NCI-H2227 (cell line): ENCODE results near the gene SAMD14.

ENCODE experiments used
- DNase-seq: peaks from one replicate; lab custom pipeline; 2025; ENCODE audit not compliant: unreplicated experiment; lab: John Stamatoyannopoulos, UW

The SAMD14 gene

DNA sequence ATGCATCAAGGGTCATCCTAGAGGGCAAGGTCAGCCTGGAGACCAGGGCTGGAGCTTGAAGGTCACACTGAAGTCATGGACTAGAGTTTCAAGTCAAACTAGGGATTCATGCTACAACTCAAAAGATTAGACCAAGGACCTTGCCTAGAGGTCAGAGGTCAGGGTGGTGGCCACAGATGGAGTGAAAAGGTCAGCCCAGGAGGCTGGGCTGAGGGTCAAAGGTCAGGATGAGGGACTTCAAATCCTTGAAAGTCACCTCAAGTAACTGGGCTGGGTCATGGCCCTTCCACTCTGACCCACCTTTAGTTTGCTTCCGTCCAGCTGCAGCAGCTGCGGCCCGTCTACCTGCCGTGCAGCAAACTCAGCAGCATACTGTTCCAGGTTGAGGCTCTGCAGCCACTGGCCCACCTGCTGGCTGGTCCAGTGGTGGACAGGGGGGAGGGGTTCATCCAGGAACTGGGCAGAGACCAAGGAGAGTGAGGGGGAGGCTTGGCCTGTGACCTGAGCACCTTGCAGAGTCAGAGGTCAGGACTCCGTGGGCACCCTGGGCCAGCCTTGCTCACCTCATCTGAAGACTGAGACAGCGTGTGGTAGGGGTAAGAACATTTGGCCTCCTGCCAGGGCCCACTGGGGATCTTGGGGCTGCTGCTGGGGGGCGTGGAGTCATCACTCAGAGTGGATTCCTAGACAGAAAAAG lies 16.2 kb downstream of the SAMD14 start:
- DNase-seq = no peak

DNA sequence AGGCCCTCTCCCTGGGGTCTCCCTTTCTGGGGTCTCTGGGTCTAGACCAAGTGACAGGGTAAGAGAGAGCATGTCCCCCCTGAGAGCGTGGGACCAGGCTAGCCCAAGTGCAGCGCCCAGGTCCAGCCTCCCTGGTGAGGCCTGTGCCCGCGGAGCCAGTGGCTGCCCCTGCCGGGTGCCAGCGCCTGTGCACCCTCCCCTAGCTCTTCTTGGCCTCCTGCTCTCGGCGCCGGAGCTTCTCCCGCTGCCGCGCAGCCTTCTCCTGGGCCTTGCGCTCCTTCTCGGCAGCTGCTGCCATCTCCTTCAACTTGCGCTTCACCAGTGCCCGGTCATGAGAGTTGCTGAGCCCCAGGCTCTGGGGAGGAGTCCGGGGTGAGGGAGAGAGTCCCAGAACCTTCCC lies 17.3 kb downstream of the SAMD14 start:
- no peak for DNase-seq

- no peak for DNase-seq
Observed at GRCh38 chr17:50111673-50112655, 18.0 kb downstream of the SAMD14 start.

DNA sequence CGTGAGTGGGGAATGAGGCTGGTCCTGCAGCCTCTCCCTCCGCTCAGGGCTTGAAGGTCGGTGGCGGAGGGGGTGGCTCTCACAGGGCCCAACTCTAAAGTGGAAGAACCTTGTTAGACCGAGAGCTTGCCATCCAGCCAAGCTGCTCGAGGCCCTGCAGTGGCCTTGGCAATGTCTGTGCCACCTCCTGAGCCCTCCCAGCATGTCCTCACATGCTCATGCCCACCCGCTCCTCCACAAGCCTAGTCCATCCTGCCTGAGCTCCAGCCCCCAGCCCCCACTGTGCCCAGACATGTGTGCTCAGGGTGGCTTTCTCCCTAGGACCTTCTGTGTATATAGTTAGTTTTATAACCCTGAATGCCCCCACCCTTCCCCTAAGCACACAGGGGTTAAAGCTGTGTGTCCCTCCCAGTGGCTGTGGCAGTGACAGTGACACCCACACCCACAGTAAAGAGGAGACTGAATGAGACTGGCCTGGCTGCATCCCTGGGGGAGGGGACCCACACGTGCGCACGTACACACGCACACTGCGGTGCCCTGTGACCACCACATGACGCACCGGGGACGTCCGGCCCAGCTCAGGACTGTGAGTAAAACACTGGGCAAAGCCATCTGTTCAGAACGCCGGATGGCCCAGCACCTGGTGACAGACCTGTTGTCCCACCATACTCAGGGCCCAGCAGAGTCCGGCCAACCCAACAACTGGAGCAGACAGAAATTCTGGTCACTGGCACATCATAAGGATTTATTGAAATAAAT lies 19.2 kb downstream of the SAMD14 start:
- no peak for DNase-seq

DNA sequence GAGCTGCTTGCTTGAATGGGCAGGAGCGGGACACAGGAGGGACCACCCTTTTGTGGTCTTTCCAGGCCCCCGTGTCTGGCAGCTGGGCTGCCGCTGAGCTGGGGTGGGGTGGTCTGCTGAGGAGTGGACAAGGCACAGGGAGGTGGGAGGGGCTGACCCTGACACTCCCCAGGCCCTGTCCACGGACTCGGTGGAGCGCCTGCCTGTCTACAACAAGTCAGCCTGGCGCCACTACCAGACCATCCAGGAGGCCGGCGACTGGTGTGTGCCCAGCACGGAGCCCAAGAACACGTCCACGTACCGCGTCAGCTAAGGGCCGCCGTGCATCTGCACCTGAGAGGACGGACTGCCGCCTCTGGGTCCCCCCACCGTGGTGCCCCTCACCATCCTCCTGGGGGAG lies 20.2 kb downstream of the SAMD14 start:
- DNase-seq = no peak

DNA sequence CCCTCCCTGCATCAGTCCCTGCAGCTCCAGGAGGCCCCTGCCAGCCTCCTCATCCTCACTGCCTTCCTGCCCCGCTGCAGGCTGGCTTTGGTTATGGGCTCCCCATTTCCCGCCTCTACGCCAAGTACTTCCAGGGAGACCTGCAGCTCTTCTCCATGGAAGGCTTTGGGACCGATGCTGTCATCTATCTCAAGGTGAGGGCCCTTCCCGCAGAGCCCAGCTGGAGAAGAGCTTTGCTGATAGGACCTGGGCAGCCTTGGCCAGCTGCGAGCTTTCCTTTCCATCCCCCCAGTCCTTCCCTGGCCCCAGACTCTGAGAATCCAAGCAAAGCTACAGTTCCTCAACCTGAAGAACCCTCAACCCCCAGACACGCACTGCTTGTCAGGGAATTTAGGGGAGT lies 20.8 kb downstream of the SAMD14 start:
- DNase-seq = no peak

DNA sequence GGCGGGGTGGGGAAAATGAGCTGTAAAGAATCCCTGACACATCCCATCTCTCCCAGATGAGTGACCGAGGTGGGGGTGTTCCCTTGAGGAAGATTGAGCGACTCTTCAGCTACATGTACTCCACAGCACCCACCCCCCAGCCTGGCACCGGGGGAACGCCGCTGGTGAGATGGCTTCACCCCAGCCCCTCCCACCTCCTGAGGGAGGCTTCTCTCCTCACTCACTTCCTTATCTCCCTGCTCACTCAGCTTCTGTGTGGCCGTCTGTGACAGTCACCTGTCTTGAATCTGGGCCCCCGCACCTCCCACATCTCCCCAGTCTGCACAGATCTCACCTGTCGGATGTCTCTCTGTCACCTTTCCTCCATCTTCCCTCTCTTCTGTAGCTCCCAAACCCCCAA lies 21.4 kb downstream of the SAMD14 start:
- no peak for DNase-seq

- DNase-seq = no peak
Observed at GRCh38 chr17:50107790-50108414, 22.1 kb downstream of the SAMD14 start.

DNA sequence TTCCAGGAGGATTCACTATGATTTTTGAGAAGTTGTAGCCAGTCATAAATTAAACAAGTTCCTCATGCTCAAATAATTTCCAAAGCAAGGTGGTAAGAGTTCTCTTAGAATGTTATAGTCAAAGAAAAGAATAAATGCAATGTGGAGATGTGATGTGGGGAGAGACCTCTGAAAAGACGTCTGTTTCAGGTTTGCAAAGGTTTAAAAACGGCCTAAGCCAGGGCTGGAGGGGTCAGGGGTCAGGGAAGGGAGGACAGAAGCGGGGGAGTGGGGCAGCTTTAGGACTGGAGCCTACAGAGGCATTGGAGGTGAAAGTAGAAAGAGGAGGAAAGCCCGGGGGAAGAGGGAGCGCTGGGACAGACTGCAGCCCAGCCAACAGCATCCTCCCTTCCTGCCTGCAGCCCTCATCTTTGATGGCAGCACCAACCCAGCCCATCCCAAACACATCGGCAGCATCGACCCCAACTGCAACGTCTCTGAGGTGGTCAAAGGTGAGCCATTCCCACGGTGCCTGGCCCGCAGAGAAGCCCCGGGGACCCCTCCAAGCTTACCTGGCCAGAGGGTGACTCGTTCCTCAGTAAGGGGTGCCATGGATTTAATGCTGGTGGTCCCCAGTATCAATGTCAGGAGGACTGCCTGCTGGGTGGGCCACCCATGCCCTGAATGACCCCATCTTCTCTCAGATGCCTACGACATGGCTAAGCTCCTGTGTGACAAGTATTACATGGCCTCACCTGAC lies 23.4 kb downstream of the SAMD14 start:
- DNase-seq = no peak

GRCh38 chr17:50105811-50106210 lies 24.1 kb downstream of the SAMD14 start:
- DNase-seq = no peak

- DNase-seq = no peak
Observed at GRCh38 chr17:50103941-50104340, 26.0 kb downstream of the SAMD14 start.

GRCh38 chr17:50103252-50103651 lies 26.7 kb downstream of the SAMD14 start:
- DNase-seq = no peak

GRCh38 chr17:50102164-50102991 lies 27.6 kb downstream of the SAMD14 start:
- peak; percentile 43 for DNase-seq

DNA sequence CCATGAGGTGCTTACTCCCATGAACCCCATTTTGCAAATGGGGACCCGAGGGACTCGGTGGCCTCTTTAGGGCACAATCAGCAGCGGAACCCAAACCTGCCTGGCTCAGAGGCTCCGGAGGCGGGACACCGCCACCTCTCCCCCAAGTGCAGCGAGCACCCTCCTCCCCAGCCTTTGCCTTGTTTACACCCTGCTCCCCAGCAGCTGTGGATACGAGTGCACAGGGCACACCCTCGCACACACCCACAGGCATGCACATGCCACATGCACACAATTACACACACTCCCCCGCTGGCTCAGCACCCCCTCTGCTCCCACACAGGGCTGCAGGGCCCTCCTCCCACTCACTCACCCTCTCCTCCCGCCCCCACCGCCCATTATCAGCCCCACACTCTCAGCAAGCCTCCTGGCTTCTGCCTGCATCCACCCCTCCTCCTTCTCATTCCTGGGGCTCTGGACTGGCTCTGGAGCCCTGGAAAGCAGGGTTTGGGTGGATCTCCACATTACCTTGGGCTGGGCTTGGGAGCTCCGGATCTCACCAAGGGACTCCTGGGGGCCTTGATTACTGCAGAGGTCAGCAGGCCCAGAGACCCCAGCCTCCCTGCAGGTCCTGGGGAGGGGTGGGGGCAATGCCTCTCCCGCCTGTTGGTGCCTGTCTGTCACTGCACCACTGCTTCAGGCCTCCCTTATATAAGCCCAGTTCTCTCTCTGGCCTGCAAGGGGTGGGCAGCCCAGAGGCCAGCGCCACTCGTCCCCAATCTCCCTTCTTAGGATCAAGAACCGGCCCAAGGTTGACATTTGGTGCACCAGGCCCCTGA lies 28.4 kb downstream of the SAMD14 start:
- DNase-seq = peak; percentile 78

DNA sequence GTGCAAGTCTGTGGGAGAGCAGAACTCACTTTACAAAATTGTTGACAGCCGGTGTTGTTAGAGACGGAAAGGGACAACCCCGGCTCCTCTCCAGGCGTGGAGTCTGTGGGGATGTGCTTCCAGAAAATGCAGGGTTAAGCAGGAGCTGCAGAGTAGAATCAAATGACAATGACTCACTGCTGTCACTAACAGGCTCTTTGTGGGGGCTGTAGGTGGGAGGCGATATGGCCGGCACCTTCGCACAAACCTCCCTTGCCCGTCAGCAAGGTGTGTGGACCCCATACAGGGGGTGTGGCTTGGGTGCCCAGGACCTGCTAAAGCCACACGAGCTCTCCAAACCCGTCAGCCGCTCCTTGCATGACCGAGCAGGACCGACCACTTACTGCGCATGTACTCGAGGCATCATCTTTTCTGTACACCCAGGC lies 29.0 kb downstream of the SAMD14 start:
- DNase-seq = peak; percentile 61

DNA sequence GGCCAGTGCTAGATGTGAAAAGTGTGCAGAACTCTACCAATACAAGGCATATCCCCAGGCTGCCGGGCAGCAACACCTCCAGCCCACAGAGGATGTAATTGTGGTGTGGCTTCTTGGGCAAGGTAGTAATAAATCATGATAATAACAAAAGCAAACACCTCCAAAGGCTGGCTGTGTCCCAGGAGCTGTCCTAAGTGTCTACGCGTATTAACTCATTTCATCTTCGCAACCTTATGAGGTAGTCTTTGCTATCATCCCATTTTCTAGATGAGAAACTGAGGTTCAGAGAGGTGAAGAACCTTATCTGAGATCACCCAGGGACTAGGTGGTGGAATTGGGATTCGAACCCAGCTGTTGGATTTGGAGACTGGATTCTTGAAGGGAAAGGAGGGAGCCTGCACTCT lies 29.5 kb downstream of the SAMD14 start:
- DNase-seq = no peak

- DNase-seq = no peak
Observed at GRCh38 chr17:50099003-50099402, 31.0 kb downstream of the SAMD14 start.

DNA sequence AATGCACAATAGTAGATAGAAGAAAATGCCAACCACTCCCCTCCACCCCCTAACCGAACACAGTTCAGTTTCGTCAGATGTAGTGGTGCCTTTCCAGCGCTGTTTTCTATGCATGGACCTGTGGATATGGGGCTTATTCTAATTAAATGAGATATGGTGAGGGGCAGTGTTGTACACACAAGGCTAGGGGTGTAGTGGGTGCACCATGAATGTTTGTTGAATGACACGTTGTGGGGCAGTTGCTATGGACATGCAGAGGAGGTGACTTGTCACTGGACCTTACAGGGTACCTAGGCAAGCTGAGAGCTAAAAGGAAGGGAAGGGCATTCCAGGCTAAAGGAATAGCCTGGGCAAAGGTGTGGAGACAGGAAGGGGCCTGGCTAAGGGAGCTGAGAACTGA lies 31.4 kb downstream of the SAMD14 start:
- no peak for DNase-seq

DNA sequence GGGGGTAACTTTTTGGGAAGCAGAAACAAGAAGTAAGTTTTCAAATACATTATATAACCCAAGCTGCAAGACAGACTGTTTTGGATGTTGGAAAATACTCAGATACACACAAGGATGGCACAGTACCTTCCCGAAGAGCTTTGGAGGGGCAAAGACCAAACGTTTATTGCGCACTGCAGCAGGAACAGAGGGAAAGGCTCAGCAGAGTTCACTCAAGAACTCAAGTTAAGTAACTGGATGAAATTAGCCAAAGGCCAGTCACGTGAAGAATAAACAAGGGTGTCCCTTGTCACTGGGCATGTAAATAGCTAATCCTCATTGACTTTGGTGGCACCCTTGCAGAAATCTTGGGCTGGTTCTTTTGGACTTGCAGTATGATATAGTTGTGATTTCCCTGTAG lies 32.0 kb downstream of the SAMD14 start:
- no peak for DNase-seq
